ENCODE measurements around the gene ATG14. TPM values are rescaled to one million over a fixed set of nuclear protein-coding genes. Genes with fewer than 3 reads are reported as not detected.
"Not testable (repeated sequence)": the region's sequence is repeated elsewhere in the genome, so short reads cannot be mapped to it uniquely, and the experiment has no call there.

ATG14 gene
- total RNA-seq, 1 experiment from 2014 or later = 8.1 TPM

GRCh38 chr14:55348766-55349453 is 62.7 kb downstream of the ATG14 start:
- no peak for TF ChIP-seq CTCF (IDR thresholded peaks at IDR 0.05; ENCODE audit: unreplicated experiment)
- H3K4me1 Mint-ChIP-seq (ENCODE audit: low read depth, unreplicated experiment) = peaks cover 34% of the 10 kb centered on the region
- H3K36me3 Mint-ChIP-seq (ENCODE audit: insufficient read depth, unreplicated experiment) = peaks cover 13% of the 10 kb centered on the region
- BruUV-seq (replicated peaks) = no TSS peak
- no peak overlapping the region for H3K4me3 Mint-ChIP-seq (ENCODE audit: low read depth, unreplicated experiment)
- intact Hi-C loops (cut with micrococcal nuclease; ENCODE audit: unreplicated experiment) = no loop called here
- CTCF ChIA-PET = no interaction called here
- H3K27ac Mint-ChIP-seq (ENCODE audit: unreplicated experiment) = no peak overlapping the region
- H3K27me3 Mint-ChIP-seq (ENCODE audit: unreplicated experiment) = no peaks in the 10 kb centered on the region
- no peaks in the 10 kb centered on the region for H3K9me3 Mint-ChIP-seq (ENCODE audit: low read depth, unreplicated experiment)
- no peak for DNase-seq

GRCh38 chr14:55347748-55348147 is 63.9 kb downstream of the ATG14 start:
- no peak for TF ChIP-seq CTCF (IDR thresholded peaks at IDR 0.05; ENCODE audit: unreplicated experiment)
- DNase-seq = no peak
- peaks cover 36% of the 10 kb centered on the region for H3K4me1 Mint-ChIP-seq (ENCODE audit: low read depth, unreplicated experiment)

GRCh38 chr14:55347040-55347439 is 64.6 kb downstream of the ATG14 start:
- H3K4me1 Mint-ChIP-seq (ENCODE audit: low read depth, unreplicated experiment) = peaks cover 36% of the 10 kb centered on the region
- no peak for TF ChIP-seq CTCF (IDR thresholded peaks at IDR 0.05; ENCODE audit: unreplicated experiment)
- H3K27me3 Mint-ChIP-seq (ENCODE audit: unreplicated experiment) = no peaks in the 10 kb centered on the region
- H3K4me3 Mint-ChIP-seq (ENCODE audit: low read depth, unreplicated experiment) = no peak overlapping the region
- no peak overlapping the region for H3K27ac Mint-ChIP-seq (ENCODE audit: unreplicated experiment)
- no TSS peak for BruUV-seq (replicated peaks)
- no peak for DNase-seq
- CTCF ChIA-PET = no interaction called here
- peaks cover 9% of the 10 kb centered on the region for H3K36me3 Mint-ChIP-seq (ENCODE audit: insufficient read depth, unreplicated experiment)
- no peaks in the 10 kb centered on the region for H3K9me3 Mint-ChIP-seq (ENCODE audit: low read depth, unreplicated experiment)
- intact Hi-C loops (cut with micrococcal nuclease; ENCODE audit: unreplicated experiment) = no loop called here

More at GRCh38 chr14:55347748-55348147, 63.9 kb downstream of the ATG14 start:
- Mint-ChIP-seq H3K4me3 (ENCODE audit: low read depth, unreplicated experiment) (no peak overlapping the region), H3K36me3 (ENCODE audit: insufficient read depth, unreplicated experiment) (peaks cover 9% of the 10 kb centered on the region), H3K9me3 (ENCODE audit: low read depth, unreplicated experiment) (no peaks in the 10 kb centered on the region), H3K27me3 (ENCODE audit: unreplicated experiment) (no peaks in the 10 kb centered on the region), H3K27ac (ENCODE audit: unreplicated experiment) (no peak overlapping the region)
- intact Hi-C loops (cut with micrococcal nuclease; ENCODE audit: unreplicated experiment) = no loop called here
- no TSS peak for BruUV-seq (replicated peaks)
- CTCF ChIA-PET = no interaction called here

- intact Hi-C loops (cut with micrococcal nuclease; ENCODE audit: unreplicated experiment); CTCF ChIA-PET; H3K27me3 Mint-ChIP-seq (ENCODE audit: unreplicated experiment); DNase-seq; H3K4me3 Mint-ChIP-seq (ENCODE audit: low read depth, unreplicated experiment); H3K9me3 Mint-ChIP-seq (ENCODE audit: low read depth, unreplicated experiment); BruUV-seq (replicated peaks); H3K36me3 Mint-ChIP-seq (ENCODE audit: insufficient read depth, unreplicated experiment); H3K27ac Mint-ChIP-seq (ENCODE audit: unreplicated experiment): not testable (repeated sequence)
- H3K4me1 Mint-ChIP-seq (ENCODE audit: low read depth, unreplicated experiment) = peaks cover 54% of the 10 kb centered on the region
Observed at GRCh38 chr14:55344582-55345163, 67.0 kb downstream of the ATG14 start.

GRCh38 chr14:55341781-55342180 is 69.8 kb downstream of the ATG14 start:
- intact Hi-C loops (cut with micrococcal nuclease; ENCODE audit: unreplicated experiment) = no loop called here

More at GRCh38 chr14:55341781-55342180, 69.8 kb downstream of the ATG14 start:
- no peak for DNase-seq
- Mint-ChIP-seq H3K4me1 (ENCODE audit: low read depth, unreplicated experiment) (peaks cover 58% of the 10 kb centered on the region), H3K36me3 (ENCODE audit: insufficient read depth, unreplicated experiment) (peaks cover 9% of the 10 kb centered on the region), H3K27me3 (ENCODE audit: unreplicated experiment) (no peaks in the 10 kb centered on the region), H3K27ac (ENCODE audit: unreplicated experiment) (no peak overlapping the region), H3K9me3 (ENCODE audit: low read depth, unreplicated experiment) (no peaks in the 10 kb centered on the region), H3K4me3 (ENCODE audit: low read depth, unreplicated experiment) (no peak overlapping the region)
- CTCF ChIA-PET = no interaction called here
- TF ChIP-seq CTCF (IDR thresholded peaks at IDR 0.05; ENCODE audit: unreplicated experiment) = no peak
- BruUV-seq (replicated peaks) = no TSS peak
